Mesenchymal stem cell (in vitro differentiated cells and primary cell): Measurements from ENCODE around the gene SFMBT2.

Experiments
- DNase-seq: peaks from one replicate; pipeline ENCODE4 v3.0.0-alpha.2; 2013
- H2AFZ ChIP-seq: one replicate; pipeline ENCODE4 v1.6.1; 2013; ENCODE audit warnings: low read depth, mild to moderate bottlenecking, control low read depth, inconsistent platforms, low read length, moderate library complexity
- H2AK5ac ChIP-seq: 2 replicates; pipeline ENCODE4 v1.6.1; 2013; ENCODE audit warnings: low read length, moderate library complexity, mild to moderate bottlenecking, inconsistent platforms; ENCODE audit not compliant: severe bottlenecking
- H2BK120ac ChIP-seq: one replicate; pipeline ENCODE4 v1.6.1; 2013; ENCODE audit warnings: low read depth, mild to moderate bottlenecking, inconsistent platforms, low read length, moderate library complexity
- H2BK12ac ChIP-seq, 2 experiments: one replicate each; pipeline ENCODE4 v1.6.1; 2013; ENCODE audit warnings: inconsistent platforms in 2 of 2, low read length in 2 of 2, mild to moderate bottlenecking in 2 of 2, moderate library complexity in 2 of 2, control low read depth in 1 of 2
- H2BK15ac ChIP-seq: one replicate; pipeline ENCODE4 v1.6.1; 2013; ENCODE audit warnings: mild to moderate bottlenecking, low read depth, inconsistent platforms; ENCODE audit not compliant: poor library complexity, severe bottlenecking
- H2BK5ac ChIP-seq: 2 replicates; pipeline ENCODE4 v1.6.1; 2013; ENCODE audit warnings: low read depth, mild to moderate bottlenecking, low read length, control low read depth, inconsistent platforms; ENCODE audit not compliant: poor library complexity, severe bottlenecking
- H3K14ac ChIP-seq, 2 experiments: one replicate each; pipeline ENCODE4 v1.6.1; 2013; ENCODE audit warnings: inconsistent platforms in 2 of 2, low read length in 2 of 2, control low read depth in 1 of 2, mild to moderate bottlenecking in 1 of 2, moderate library complexity in 1 of 2
- H3K18ac ChIP-seq, 2 experiments: one replicate each; pipeline ENCODE4 v1.6.1; 2013; ENCODE audit warnings: inconsistent platforms in 2 of 2, low read length in 2 of 2, control low read depth in 1 of 2, low read depth in 1 of 2, mild to moderate bottlenecking in 1 of 2
- H3K23ac ChIP-seq, 2 experiments: one replicate each; pipeline ENCODE4 v1.6.1; 2013; ENCODE audit warnings: inconsistent platforms in 2 of 2, low read length in 2 of 2, mild to moderate bottlenecking in 2 of 2, moderate library complexity in 2 of 2, control low read depth in 1 of 2
- H3K27ac ChIP-seq: 2 replicates; pipeline ENCODE4 v1.5.1; 2013; ENCODE audit warnings: mild to moderate bottlenecking, moderate library complexity, low read length, control low read depth, inconsistent platforms; ENCODE audit not compliant: poor library complexity, severe bottlenecking
- H3K27me3 ChIP-seq, 2 experiments: 2 replicates each; pipeline versions ENCODE4 v1.6.1 to v1.7.0; 2013; ENCODE audit warnings: low read length in 2 of 2, mild to moderate bottlenecking in 2 of 2, moderate library complexity in 2 of 2, control low read depth in 1 of 2, inconsistent platforms in 1 of 2; ENCODE audit not compliant: control insufficient read depth in 1 of 2, insufficient read depth in 1 of 2
- H3K36me3 ChIP-seq, 2 experiments: 2 replicates each; pipeline versions ENCODE4 v1.6.1 to v1.7.0; 2013; ENCODE audit warnings: low read length in 2 of 2, control low read depth in 1 of 2, inconsistent platforms in 1 of 2, low read depth in 1 of 2, mild to moderate bottlenecking in 1 of 2; ENCODE audit not compliant: insufficient read depth in 2 of 2, control insufficient read depth in 1 of 2
- H3K4ac ChIP-seq, 2 experiments: one replicate each; pipeline ENCODE4 v1.6.1; 2013; ENCODE audit warnings: inconsistent platforms in 2 of 2, low read length in 2 of 2, mild to moderate bottlenecking in 2 of 2, moderate library complexity in 2 of 2, control low read depth in 1 of 2, low read depth in 1 of 2
- H3K4me1 ChIP-seq: 2 replicates; pipeline ENCODE4 v1.6.1; 2013; ENCODE audit warnings: low read depth, low read length, control low read depth; ENCODE audit not compliant: control insufficient read depth, insufficient read depth
- H3K4me2 ChIP-seq: 2 replicates; pipeline ENCODE4 v1.6.1; 2013; ENCODE audit warnings: low read length, mild to moderate bottlenecking, inconsistent platforms; ENCODE audit not compliant: poor library complexity, severe bottlenecking
- H3K4me3 ChIP-seq, 2 experiments: 2 replicates each; pipeline versions ENCODE4 v1.5.1 to v1.7.0; 2013; ENCODE audit warnings: low read length in 2 of 2, mild to moderate bottlenecking in 2 of 2, control low read depth in 1 of 2, low read depth in 1 of 2; ENCODE audit not compliant: insufficient read depth in 1 of 2
- H3K79me1 ChIP-seq: replicated peaks from 2 replicates; pipeline ENCODE4 v1.6.1; 2013; ENCODE audit warnings: mild to moderate bottlenecking, control low read depth, low read length, inconsistent platforms; ENCODE audit not compliant: poor library complexity, severe bottlenecking
- H3K9ac ChIP-seq: 2 replicates; pipeline ENCODE4 v1.7.0; 2013; ENCODE audit warnings: mild to moderate bottlenecking, low read length, moderate library complexity
- H3K9me3 ChIP-seq: 2 replicates; pipeline ENCODE4 v1.7.0; 2013; ENCODE audit warnings: mild to moderate bottlenecking, low read length; ENCODE audit not compliant: control insufficient read depth
- H4K8ac ChIP-seq: one replicate; pipeline ENCODE4 v1.6.1; 2013; ENCODE audit warnings: inconsistent platforms, mild to moderate bottlenecking, low read length, moderate library complexity
- H4K91ac ChIP-seq: one replicate; pipeline ENCODE4 v1.6.1; 2013; ENCODE audit warnings: mild to moderate bottlenecking, low read length, inconsistent platforms
- WGBS: methylation state at CpG from one replicate; pipeline ENCODE4 v1.1.7; 2013; ENCODE audit warnings: mixed read lengths; 5-methylcytosine and 5-hydroxymethylcytosine counted together

The SFMBT2 gene

GRCh38 chr10:7441403-7442147 is 30.7 kb upstream of the SFMBT2 start:
- Histone ChIP-seq H3K27ac (no peak overlapping the region), H3K18ac (no peak overlapping the region), H3K23ac (no peak overlapping the region), H2BK5ac (no peak overlapping the region), H3K9ac (no peak overlapping the region), H3K4ac (no peak overlapping the region), H2AFZ (no peak overlapping the region), H3K4me2 (no peak overlapping the region), H3K4me3 (no peak overlapping the region), H4K8ac (no peak overlapping the region), H3K36me3 (no peaks in the 10 kb centered on the region), H2BK12ac (no peak overlapping the region), H3K9me3 (no peaks in the 10 kb centered on the region), H3K27me3 (peaks cover 0 to 47% of the 10 kb centered on the region in 2 experiments), H3K79me1 (no peaks in the 10 kb centered on the region), H2BK120ac (no peak overlapping the region), H3K14ac (no peak overlapping the region), H4K91ac (no peak overlapping the region), H3K4me1 (no peaks in the 10 kb centered on the region), H2BK15ac (no peak overlapping the region), H2AK5ac (no peak overlapping the region)
- DNase-seq, result no peak
- 89% methylated on average over 12 of the region's 12 CpGs for WGBS

GRCh38 chr10:7439696-7440095 is 28.9 kb upstream of the SFMBT2 start:
- H3K27me3 ChIP-seq, result peaks cover 0 to 41% of the 10 kb centered on the region in 2 experiments
- H3K36me3 ChIP-seq, result no peaks in the 10 kb centered on the region
- H2BK120ac ChIP-seq, result no peak overlapping the region
- H3K4me3 ChIP-seq, result no peak overlapping the region
- no peaks in the 10 kb centered on the region for H3K4me1 ChIP-seq
- no peak overlapping the region for H3K9ac ChIP-seq
- no peak overlapping the region for H2BK15ac ChIP-seq
- H3K79me1 ChIP-seq, result no peaks in the 10 kb centered on the region
- no peak overlapping the region for H4K8ac ChIP-seq
- no peak overlapping the region for H2AK5ac ChIP-seq
- H2BK12ac ChIP-seq, result no peak overlapping the region
- no peak overlapping the region for H3K4ac ChIP-seq
- H4K91ac ChIP-seq, result no peak overlapping the region
- H3K23ac ChIP-seq, result no peak overlapping the region
- H3K9me3 ChIP-seq, result no peaks in the 10 kb centered on the region
- DNase-seq, result no peak
- H3K18ac ChIP-seq, result no peak overlapping the region
- H2BK5ac ChIP-seq, result no peak overlapping the region
- H3K4me2 ChIP-seq, result no peak overlapping the region
- peak overlapping the region in 1 of 2 experiments; percentile 28 for H3K14ac ChIP-seq
- 97% methylated on average over 5 of the region's 7 CpGs for WGBS
- no peak overlapping the region for H3K27ac ChIP-seq
- peak overlapping the region; percentile 81 for H2AFZ ChIP-seq

DNA sequence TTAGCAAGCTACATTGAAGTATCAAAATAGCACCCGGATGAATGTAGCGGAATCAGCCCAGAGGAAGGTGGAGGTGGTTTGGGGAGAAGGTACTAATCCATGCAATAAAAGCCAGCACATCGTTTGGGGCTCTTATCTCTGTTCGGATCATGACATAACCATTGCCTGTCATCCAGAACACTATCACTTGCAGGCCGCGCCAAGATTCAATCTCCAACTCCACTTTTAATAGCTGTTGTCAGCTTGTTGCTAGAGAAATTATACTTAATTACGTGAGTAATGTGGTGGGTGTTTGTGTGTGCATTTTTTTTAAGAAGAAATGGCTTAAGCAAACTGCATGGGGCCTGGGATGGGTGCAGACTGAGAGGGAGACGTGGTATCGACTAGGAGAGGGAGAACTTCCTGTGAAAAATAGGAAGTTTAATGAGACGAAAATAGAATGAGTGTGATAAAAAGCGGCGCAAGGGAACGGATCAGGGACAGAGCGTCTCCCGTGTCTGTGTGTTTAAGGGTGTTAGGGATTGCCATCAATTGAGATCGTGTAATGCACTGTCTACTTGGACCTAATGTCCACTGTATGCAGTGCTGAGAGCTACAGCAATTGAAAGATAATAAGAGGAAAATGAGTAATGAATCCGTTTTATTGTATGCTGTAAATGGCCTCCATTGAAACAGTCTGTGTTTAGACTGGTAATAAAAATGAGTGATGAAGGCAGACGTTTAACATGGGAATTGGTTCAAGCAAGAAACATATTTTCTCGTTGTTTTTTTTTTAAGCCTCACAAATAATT is 27.6 kb upstream of the SFMBT2 start:
- no peaks in the 10 kb centered on the region for H3K79me1 ChIP-seq
- 70% methylated on average over 14 of the region's 19 CpGs for WGBS

GRCh38 chr10:7436490-7437100 is 25.8 kb upstream of the SFMBT2 start:
- Histone ChIP-seq H4K91ac (no peak overlapping the region), H3K14ac (no peak overlapping the region), H3K4me3 (no peak overlapping the region), H3K9ac (no peak overlapping the region), H2BK120ac (no peak overlapping the region), H3K4ac (no peak overlapping the region), H3K79me1 (no peaks in the 10 kb centered on the region), H2BK15ac (no peak overlapping the region), H3K18ac (no peak overlapping the region), H4K8ac (no peak overlapping the region), H3K36me3 (no peaks in the 10 kb centered on the region), H2AK5ac (no peak overlapping the region), H3K4me2 (no peak overlapping the region), H2BK5ac (no peak overlapping the region), H2AFZ (no peak overlapping the region), H3K9me3 (no peaks in the 10 kb centered on the region), H2BK12ac (no peak overlapping the region), H3K27me3 (peaks cover 0 to 55% of the 10 kb centered on the region in 2 experiments), H3K23ac (no peak overlapping the region), H3K27ac (no peak overlapping the region), H3K4me1 (no peaks in the 10 kb centered on the region)
- no peak for DNase-seq
- WGBS, result 100% methylated on average over 2 of the region's 3 CpGs

More for the DNA sequence above, 27.6 kb upstream of the SFMBT2 start:
- Histone ChIP-seq H2AK5ac (no peak overlapping the region), H3K36me3 (no peaks in the 10 kb centered on the region), H4K91ac (no peak overlapping the region), H3K4me3 (no peak overlapping the region), H3K27me3 (peaks cover 0 to 48% of the 10 kb centered on the region in 2 experiments), H3K4me1 (no peaks in the 10 kb centered on the region), H3K9me3 (no peaks in the 10 kb centered on the region), H2BK5ac (no peak overlapping the region), H4K8ac (no peak overlapping the region), H3K9ac (no peak overlapping the region), H2AFZ (no peak overlapping the region), H3K23ac (no peak overlapping the region), H3K4me2 (no peak overlapping the region), H3K18ac (no peak overlapping the region), H3K14ac (no peak overlapping the region), H2BK120ac (no peak overlapping the region), H3K27ac (no peak overlapping the region), H2BK15ac (no peak overlapping the region), H2BK12ac (no peak overlapping the region), H3K4ac (no peak overlapping the region)
- DNase-seq, result no peak
